Epidermal melanocyte (primary cell): ENCODE data around the gene DGKQ.
"Not testable (repeated sequence)": the region's sequence is repeated elsewhere in the genome, so short reads cannot be mapped to it uniquely, and the experiment has no call there.

ENCODE experiments used
- DNase-seq: peaks from one replicate; pipeline ENCODE4 v3.0.0; 2011; ENCODE audit warnings: low spot score; ENCODE audit not compliant: insufficient read length

The DGKQ gene

DNA sequence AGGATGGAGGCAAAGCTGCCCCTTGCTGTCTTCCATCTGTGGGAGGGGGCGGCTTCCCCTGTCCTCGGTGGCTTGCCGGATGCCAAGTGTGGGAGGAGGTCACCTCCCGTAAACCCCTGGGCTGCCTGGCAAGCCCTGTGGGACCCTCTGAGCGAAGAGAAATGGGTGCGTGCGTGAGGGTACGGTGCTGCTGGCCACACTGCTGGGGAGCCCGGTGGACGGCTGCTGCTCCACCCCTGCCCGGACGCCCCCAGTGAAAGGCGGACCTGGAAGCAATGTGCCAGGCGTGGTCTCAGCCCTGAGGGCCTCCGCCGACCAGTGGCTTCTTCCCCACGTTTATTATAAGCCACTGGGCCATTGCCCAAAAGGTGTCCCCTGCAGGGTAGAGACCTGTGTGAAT lies 8.9 kb upstream of the DGKQ start:
- DNase-seq = no peak

DNA sequence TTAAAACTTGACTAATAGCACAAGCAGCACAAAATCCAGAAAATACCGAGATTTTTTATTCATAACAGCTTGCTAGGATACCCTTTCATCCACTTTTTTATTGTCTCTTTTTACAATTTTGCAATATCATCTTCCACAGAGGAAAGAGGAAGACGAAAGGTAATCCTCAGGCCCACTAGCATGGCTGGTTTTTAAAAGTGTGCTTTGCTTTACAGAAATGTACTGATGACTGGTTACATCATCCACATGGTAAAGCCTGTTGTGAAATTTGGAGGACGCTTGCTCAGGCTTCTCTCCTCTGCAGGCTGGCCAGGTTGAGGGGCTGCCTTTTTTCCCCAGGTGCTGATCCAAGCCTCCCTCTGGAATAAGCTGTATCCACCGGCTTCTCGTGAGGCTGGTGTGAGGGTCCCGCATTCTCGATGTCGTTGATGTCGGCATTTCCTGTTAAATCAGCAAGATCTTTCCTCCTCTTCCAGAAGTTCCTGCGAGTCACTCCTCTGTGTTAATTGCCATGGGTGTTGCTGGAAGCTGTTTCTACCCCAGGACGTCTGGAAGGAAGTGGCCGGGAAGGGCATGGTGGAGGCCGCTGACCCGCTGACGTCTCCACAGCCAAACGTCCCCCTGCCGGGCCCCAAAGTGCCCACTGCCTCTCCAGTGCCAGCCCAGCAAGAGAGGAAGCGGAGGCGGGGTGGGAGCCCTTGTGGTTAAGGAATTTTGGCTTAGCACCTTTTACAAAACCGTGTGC lies 5.8 kb upstream of the DGKQ start:
- no peak for DNase-seq

DNA sequence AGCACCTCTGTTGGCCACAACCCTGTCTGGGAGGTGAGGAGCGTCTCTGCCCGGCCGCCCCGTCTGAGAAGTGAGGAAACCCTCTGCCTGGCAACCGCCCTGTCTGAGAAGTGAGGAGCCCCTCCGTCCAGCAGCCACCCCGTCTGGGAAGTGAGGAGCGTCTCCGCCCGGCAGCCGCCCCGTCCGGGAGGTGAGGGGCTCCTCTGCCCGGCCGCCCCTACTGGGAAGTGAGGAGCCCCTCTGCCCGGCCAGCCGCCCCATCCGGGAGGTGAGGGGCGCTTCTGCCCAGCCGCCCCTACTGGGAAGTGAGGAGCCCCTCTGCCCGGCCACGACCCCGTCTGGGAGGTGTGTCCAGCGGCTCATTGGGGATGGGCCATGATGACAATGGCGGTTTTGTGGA lies 2.6 kb upstream of the DGKQ start:
- not testable (repeated sequence) for DNase-seq

DNA sequence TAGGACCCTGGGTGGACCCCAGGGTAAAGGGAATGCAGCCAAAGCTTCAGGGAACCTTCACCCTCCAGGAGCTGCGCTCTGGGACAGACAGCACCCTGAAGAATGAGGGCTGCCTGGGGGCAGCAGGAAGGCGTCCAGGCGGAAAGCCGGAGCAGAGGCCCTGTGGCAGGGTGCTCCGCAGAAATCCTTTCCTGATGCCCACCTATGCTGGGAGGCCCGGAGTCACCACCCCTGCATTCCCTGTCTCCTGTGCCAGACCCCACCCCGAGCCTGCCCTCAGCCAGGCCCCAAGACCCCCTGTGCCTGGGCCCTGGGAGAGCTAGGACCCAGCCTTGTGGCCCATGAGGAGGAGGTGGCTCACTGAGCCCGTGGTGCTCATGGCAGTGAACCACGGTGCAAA lies 1.3 kb upstream of the DGKQ start:
- DNase-seq = no peak

DNA sequence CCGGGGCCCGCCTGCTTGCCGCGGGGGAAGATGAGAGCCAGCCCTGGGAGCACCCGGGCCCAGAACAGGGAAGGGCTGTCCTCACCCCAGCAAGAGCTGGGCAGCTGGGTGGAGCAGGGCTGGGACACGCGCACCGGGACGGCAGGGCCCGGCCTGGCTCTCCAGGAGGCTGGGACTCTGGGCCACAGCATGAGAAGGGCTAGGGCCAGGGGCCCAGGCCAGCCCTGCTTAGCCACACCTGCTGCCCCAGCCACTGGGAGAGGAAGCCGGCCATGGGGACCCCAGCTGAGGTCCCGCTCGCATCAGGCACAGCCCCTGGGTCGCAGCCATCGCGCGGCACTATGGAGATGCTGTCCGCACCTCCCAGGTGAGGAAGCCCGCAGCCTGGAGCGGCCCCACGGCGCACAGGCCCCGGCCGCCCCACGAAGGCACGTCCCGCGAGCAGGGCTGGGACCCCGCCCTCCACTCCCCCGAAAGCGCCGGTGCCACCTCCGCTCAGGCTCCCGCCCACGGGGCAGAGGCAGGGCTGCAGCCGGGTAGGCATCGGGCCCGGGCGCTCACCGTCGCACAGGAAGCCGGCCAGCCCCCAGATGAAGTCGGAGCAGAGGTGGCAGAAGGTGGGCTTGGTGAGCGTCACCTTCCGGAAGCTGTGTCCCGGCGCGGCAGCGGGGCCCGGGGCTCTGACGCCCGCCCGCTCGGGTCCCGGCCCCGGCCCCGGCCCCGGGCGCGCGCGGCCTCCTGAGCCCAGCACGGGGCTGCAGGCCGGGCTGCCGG lies 531 bp downstream of the DGKQ start:
- DNase-seq = no peak

DNA sequence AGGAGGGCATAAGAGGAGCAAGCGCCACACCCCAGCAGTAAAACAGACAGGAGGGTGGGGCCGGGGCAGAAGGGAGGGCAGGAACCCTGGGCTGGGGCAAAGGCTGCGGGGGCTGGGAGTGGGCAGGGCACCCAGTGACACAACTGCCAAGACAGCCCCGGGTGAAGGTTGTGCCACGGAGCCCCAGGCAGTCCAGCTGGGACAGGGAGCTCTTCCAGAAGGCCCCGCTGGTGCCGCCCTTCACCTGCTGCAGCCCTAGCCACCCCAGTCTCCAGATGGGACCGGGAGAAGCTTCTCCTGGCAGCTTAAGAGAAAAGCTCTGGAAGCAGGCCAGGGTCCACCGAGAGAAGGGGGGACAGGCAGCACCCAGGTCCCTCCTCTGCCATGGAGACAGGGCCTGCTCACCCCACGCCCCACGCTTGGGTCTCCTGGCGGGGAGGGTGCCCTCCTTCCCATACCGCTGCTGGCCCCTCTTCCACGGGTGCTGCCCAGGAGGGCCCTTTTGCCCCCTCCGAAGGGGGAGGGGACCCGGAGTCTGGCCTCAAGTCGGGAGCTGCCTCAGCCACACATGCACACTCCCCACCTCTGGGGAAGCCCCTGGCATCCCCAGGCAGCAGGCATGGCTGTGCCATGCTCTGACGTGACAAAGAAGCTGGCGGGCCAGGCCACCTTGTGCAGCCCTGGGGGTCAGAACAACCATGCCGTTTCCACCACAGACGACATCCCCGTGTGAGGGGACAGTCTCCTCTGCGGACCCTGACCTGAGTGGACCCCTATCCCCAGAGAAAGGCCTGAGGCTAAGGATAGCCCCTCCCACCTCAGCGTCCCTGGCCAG lies 1.5 kb downstream of the DGKQ start:
- DNase-seq = no peak

DNA sequence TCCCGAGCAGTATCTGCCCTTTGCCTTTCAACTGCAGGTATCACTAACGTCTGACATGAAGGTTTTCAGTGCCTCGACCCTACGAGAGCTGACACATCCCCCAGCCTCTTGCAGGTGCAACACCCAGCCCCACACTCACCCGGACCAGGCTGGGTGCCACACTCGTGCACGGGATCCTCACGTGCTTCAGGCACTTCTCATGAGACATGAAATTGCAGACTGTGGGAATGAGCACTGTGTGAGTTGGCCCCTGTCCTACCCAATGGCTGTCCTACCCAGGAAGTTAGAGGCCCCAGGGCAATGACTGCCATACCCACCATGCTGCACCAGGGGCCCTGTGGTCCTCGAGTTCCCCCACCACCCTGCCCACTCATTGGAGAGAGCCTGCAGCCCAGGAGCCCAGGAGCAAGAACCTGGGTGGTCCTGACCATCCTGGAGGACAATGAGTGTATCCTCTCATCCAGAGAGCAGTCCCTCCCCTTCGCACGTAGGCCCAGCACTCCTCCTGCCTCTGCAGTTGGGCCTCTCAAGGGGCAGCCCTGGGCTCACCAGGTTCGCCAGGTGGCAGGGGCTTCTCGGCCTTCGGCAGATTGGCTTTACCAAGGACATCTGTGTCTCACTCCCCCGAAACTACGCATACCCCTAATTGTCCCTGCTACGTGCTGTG lies 2.4 kb downstream of the DGKQ start:
- DNase-seq = no peak

DNA sequence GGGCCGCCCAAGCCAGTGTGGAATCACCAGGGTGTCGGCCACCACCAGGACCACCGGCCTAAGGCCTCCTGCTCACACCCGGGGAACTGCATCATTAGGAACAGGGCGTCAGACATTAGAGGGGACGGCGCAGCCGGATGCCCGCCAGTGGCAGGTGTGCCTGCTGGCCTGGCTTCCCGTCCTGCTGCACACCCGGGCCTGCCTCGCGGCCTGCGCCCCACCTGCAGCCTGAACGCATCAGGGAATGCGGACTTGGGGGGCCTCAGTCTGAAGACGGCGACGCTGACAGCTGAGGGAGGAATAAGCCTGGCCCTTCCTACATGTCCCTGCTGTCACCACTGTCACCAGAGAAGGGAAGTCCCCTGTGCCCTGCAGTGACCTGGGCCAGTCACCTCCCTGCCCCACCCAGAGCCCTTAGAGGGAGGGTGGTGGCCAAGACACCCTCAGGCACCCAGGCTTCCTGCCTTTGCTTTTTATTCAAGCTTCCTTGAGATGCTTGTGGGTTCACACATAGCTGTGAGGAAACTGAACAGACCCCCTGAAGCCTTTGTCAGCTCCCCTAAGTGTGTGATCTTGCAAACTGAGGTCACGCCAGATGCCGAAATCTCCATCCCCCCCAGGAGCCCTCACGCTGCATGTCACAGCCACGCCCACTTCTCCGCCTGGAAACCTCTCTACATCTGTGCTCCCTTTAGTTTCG lies 3.2 kb downstream of the DGKQ start:
- no peak for DNase-seq

DNA sequence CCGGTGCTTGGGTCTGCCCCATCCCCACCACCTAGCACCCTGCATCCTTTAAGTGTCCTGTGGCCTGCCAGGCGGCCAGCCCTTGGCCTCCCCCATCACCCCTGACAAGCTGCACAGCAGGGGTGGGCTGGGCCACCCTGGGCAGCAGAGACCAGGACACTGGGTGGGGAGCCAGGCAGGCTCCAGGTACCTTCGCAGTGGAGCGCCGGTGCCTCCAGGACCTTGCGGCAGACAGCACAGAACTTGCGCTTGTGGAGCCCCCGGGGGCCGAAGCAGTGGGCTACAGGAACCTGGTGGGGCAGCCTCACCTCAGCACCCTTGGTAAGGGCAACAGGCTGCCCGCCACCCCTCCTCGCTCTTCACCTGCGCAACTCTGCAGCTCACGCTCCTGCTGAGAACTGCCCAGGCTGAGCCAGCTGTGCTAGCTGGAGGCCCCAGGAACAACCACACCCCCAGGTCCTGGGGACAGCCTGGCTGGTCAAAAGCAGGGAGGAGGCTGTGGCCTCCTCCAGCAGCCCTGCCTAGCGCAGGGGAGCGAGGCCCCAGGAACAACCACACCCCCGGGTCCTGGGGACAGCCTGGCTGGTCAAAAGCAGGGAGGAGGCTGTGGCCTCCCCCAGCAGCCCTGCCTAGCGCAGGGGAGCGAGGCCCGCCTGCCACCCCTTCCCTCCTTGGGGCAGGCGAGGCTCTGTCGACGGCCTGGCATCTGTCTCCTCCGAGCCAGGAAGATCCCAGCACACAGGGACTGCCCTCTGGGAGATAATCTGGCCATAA lies 4.6 kb downstream of the DGKQ start:
- no peak for DNase-seq

DNA sequence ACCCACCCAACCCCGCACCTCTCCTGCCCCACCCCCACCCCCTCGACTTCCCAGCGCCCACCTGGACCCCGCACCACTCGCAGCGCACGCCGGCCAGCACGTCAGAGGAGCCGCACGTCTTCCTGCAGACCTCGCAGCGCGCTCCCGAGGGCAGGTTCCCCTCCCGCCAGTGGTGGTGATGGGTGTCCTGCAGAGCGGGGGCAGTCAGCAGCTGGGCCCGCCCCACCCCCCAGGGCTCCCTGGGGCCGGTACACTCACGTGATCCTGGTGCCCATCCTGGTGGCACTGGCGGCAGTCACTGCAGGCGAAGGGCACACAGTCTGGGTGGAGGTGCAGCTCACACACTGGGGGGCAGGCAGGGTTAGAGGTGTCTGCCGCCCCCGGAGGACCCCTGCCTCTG lies 5.1 kb downstream of the DGKQ start:
- no peak for DNase-seq

DNA sequence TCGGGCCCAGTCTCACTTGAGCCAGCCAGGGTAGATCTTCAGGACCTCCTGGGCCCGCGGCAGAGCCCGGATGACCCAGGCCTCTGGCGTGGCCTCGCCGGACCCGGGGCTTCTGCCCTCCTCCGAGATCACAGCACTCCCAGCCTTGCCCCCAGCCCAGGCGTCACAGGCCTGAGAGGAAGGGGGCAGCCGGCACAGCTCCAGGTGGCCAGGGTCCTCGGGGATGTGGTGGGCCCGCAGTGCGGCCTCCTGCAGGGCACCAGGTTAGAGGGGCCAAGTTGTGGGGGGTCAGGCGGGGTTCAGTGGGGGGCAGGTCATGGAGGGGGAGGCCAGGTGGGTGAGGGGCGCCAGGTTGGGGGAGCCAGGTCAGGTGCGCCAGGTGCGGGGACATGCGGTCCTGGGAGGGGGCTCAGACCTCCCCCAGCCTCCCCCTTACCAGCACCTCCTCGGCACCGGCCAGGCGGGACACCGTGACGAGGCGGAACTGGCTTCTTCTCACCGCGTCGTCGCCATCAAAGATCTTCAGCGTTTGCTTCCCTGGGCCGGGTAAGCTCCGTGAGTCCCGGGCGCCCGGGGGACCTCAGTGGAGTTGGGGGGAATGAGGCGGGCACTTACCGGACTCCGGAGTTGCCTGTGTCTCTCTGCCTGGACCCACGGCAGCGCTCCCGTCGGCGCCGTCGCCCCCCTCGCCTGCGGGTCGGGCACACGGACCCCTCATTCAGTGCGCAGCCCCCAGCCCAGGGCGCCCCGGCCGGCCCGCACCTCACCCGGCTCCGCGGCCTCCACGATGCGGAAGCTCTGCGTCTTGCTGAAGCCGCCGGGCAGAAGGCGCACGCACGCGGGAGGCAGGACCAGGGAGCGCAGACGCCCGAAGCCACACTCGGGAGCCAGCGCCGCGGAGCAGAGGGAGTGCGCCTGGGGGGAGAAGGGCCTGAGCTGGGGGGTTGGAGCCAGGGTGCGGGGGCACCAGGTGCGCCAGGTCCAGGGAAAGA lies 6.0 kb downstream of the DGKQ start:
- no peak for DNase-seq

DNA sequence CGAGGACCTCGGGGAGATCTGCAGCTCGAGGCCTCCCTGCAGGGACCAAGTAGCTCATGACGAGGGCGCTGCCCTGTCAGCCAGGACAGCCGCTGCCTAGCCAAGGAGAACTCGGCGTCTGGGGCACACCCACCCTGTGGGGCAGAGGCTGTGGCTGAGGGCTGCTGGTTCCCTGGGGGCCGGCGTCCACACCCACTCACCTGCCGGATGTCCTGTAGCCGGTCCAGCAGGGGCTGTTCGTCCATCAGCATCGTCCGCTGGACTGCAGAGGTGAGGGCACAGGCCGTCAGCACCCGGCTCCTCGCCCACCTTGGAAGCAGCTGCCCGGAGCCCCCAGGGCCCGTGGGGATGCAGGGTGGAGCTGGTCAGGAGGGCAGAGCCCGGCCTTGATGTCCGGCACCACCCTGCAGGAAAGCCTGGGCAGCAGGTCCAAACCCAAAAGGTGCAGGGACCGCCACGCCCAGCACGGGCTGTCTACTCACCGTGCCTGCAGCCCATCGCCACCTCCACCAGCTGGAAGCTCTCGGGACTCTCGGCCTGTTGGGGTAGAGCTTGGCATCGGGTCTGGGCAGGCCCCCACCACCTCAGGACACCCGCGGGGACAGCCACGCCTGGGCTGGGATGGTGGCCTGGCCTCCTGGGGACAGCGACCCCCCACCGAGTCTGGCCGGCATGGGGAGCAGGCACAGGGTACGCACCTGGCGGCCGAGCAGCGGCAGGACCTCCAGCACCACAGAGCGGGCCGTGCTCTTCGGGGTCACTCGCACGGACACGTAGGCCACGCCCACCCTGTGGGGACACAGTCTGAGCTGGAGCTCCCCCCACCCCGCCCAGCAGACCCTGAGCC lies 6.9 kb downstream of the DGKQ start:
- DNase-seq = no peak

DNA sequence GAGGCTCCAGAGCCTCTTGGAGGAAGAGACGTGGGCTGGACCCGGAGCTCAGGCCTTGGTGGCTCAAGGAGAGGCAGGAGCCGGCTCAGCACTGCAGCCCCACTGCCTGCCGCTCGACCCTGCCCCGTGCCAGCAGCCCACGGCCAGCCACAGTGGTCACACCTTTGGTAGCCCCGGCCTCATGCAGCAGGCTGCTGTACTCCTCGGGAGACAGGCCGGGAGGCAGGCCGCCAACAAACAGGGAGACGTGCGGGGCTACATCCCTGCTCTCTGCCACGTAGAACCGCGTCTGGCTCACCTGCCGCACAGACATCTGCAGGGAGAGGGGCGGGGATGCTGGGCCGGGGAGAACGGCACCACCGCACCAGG lies 7.6 kb downstream of the DGKQ start:
- no peak for DNase-seq

DNA sequence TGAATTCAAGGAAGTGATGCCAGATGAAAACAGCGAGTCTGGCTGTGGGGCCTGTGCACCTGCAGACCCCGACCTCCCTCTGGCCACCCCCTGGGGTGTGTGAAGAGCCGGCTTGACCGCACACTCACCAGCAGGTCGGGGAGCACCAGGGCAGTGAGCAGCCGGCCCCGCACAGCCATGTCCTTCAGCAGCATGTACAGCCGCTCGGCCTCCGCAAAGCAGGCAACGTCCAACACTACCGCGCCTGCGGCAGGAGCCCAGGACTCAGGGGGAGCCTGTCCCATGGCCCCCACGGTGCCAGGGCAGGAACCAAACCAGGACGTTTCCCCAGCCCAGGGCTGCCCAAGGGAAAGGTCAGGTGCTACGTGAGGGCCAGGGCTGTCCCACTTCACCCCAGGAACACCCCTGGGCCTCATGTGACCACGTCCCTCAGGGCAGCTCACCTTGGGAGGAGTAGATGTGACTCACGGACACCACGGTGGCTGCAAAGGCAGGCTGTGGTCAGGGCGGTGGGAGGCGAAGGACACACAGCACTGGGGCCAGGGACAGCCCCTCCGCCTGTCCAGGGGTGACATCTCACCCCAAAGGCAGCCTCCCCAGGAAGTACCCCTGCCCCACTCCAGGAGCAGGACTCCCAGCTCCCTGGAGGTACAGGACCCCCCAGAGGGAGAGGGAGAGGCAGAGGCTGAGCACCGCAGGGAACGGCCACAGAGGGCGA lies 8.2 kb downstream of the DGKQ start:
- DNase-seq = no peak

DNA sequence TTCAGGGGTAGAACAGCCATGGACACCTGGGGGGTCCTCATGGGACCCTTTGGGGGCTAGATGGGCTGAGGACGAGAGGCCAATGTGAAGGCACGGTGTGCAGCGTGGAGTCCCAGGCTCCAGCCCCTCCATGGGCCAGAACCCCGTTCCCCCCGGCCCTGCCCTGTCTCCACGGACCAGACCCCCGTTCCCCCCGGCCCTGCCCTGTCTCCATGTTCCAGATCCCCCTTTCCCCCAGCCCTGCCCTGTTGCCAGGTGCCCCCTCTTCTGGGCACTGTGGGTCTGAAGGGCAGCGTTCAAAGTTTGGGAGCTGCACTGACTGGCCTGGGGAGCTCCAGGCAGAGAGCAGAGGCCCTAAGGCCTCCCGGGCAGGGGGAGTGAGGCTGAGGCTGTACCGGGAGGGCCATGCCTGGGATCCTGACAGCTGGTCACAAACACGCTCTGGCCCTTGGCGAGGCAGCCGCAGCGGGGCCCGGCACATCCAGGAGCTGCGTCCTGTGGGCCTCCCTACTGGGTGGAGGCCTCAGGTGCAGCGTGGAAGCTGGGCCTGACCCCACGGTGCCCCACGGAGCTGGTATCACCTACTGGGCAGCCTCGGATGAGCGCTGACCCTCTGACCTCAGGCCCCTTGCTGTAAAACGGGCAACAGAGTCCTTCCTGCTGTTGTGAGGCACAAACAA lies 8.9 kb downstream of the DGKQ start:
- DNase-seq = no peak

DNA sequence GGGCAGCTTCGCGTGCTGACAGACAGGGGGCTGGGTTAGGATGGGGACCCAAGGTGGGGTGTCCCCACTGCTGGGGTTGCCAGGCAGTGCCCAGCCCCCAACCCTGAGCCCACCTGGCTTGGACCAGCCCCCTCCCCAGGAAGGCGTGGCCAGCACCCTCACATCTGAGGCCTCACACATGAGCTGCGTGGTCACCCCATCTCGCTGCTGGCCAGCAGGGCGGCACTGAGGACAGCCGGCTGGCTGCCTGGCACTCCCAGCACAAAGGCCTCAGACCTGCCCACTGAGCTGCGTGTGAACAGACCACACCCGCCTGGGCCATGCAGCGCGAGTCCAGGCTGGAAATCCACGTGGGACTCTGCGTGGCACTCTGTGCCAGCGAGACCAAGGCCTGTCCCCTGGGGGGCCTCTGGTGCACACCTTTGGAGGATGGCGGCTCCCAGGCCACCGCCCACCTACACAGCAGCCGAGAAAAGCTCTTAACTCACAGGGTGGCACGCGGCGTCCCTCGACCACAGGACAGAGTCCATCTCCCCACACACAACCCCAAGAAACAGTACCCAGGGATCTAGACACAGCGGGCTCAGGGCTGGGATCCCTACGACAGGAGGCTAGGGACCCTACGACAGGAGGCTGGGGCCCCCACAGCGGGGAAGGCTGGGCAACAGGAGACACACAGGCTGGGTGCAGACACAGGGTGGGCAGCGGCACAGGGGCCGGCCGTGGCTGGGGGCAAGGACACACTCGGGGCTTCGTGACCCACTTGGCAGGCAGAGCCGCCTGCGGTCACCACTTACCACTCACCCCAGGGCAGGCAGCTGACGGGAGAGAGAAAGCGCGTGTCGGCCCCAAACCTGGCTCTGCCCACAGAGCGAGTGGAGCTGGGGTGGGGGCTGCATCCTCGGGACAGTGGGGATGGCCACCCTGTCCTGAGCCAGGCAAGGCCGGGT lies 9.8 kb downstream of the DGKQ start:
- DNase-seq = no peak
